A549 treated with AZD9567 at 1 μM for 4 hours (cell line): ENCODE measurements around the gene CARD19. TPM values are rescaled to one million over a fixed set of nuclear protein-coding genes. Genes with fewer than 3 reads are reported as not detected.

ENCODE experiments used
- total RNA-seq: library from RNA; stranded (reverse); fragments of 200-300 nt; extraction: Qiagen RNA extraction; gene quantifications from 5 replicates; pipeline ENCODE4 v1.2.3, GENCODE V29; 2022; ENCODE audit not compliant: insufficient read depth

The CARD19 gene, protein sequence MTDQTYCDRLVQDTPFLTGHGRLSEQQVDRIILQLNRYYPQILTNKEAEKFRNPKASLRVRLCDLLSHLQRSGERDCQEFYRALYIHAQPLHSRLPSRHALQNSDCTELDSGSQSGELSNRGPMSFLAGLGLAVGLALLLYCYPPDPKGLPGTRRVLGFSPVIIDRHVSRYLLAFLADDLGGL
- 53.9 to 68.3 TPM (median 63.4 TPM) in 5 replicates for total RNA-seq

DNA sequence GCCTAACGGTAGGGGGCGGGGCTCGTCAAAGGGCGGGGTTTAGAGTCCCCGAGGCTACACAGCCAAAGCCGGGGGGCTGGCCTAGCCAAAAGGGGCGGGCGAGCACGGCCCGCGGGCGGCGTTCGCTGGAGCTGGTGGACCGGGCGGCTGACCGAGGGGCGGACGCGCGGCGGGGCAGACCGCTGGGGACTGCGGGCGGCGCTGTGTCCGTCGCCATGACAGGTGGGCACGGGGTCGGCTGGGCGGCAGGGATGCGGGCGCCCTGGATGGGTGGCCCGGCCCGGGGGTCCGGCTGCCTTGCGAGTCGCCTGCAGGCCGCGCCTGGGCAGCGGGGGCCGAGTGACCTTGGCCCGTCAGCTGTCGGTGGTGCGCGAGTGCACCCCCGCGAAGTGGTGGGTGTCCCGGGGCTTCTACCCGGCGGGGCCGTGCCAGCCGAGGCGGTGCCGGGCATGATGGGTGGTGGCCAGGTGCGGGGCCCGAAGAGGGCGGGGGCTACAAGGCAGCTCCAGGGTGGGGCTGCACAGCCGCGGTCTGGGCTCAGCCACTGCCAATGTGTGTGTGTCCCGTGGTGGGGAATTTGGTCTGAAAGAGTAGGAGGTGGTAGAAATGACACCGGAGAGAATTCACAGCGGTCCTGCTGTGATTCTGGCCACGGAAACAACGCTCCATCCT is at the start of gene CARD19:
Gene CARD19, plus strand, starts transcription at position 87 of the 672 bp plus-strand sequence. Its CDS starts 129 bp downstream, at position 216.

DNA sequence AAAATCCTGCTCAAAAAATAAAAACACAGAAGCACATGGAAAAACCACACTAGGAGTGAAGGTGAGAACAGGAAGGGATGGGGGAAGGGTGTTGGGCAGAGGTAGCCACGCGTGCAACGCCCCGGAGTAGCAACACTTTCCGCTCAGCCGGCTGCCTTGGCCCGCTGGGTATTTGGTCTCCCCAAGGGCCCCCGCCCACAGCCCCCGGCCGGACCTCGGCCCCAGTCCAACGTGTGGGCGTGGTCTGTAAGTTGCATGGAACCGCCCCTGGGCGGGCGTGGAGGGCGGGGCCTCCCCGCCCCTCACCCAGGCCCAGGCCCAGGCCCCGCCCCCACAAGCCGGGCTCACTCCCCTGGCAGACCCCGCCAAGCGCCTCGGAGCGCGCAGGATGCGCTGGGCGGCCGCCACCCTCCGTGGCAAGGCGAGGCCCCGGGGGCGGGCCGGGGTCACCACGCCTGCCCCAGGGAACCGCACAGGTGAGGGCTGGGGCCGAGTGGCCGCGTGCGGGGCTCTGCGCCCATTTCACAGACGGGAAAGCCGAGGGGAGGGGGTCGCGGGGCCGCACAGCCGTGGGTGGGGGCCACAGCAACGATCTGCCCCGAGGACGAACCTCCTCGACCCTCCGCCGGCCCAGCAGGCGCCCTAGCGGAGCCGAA is 37.5 kb upstream of the CARD19 start, which contains the start of gene SUSD3:
Gene SUSD3, plus strand, starts transcription at position 347 of the 656 bp plus-strand sequence. Its CDS starts 42 bp downstream, at position 389.

DNA sequence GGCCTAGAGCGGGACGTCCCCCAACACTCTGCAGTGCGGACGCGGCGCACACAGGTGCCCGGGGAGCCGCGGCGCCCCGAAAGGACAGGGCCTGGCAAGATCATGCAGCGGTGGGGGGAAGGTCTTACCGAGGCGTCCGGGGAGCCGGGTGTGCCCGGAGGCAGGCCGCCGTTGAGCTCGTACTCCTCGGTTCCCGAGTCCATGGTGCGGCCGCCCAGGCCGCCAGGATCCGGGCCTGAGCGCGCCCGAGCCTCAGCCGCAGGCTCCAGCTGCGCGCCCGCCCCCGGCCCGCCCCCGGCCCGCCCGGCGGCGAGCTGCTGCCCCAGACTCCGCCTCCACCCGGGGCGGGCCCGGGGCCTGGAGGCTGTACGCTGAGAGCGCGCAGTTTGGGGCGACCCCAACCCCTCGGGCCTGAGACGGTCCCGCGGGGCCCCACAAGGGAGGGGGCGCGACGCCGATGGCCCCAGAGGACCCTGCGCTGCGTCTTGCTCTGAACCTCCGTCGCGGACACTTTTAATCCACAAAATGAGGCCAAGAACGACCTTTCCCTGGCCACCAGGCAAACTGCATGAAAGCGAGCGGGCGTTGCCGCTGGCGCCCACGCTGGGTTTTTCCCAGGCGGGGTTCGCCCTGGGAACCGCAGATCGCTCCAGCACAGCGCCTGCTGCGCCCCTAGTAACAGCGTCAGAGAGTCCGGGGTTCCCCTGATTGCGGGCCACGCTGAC is 38.2 kb downstream of the CARD19 start, which contains the start of gene NINJ1:
Gene NINJ1, minus strand, starts transcription at position 237 of the 725 bp plus-strand sequence. Its CDS starts 34 bp downstream, at position 203.

Other genes with a start within 250 kb of the CARD19 start
- gene ZNF484, start 218.2 kb upstream of the CARD19 start, total RNA-seq: 1.9 to 3.7 TPM (median 2.0 TPM) in 5 replicates
- gene FGD3, start 148.7 kb upstream of the CARD19 start, total RNA-seq: 0.10 to 0.20 TPM (median 0.16 TPM) in 4 of 5 replicates, not detected in the other
- gene SUSD3, start 37.5 kb upstream of the CARD19 start, total RNA-seq: 0.54 to 0.96 TPM (median 0.89 TPM) in 4 of 5 replicates, not detected in the other
- 55.3 to 102 TPM (median 77.8 TPM) in 5 replicates for gene NINJ1, start 38.0 kb downstream of the CARD19 start, total RNA-seq
- gene WNK2, start 87.9 kb downstream of the CARD19 start, total RNA-seq: 5.7 to 8.6 TPM (median 6.4 TPM) in 5 replicates